ENCODE results near the gene CEP120. TPM values are rescaled to one million over a fixed set of nuclear protein-coding genes. Genes with fewer than 3 reads are reported as not detected.
A peak's percentile ranks its signal among the peaks of the same experiment; 100 is the strongest.
"Not testable (repeated sequence)": the region's sequence is repeated elsewhere in the genome, so short reads cannot be mapped to it uniquely, and the experiment has no call there.

The CEP120 gene
- 10 to 100 TPM; 18.0 to 20.6 (median 18.1) TPM for total RNA-seq

- ATAC-seq = peak; percentile 95 to 97
- no peaks in the 10 kb centered on the region for H3K27me3 Mint-ChIP-seq (ENCODE audit: low read depth)
These were observed at the start of gene CEP120 for GRCh38 chr5:123423278-123424149. TSS of gene CEP120 (minus strand) at chr5:123423403. CDS start at chr5:123422998, 405 bp downstream.

GRCh38 chr5:123472150-123472924, 49.1 kb upstream of the CEP120 start:
- no peaks in the 10 kb centered on the region for H3K36me3 Mint-ChIP-seq (ENCODE audit: insufficient read depth)
- ATAC-seq (no peak), DNase-seq (no peak)
- H3K9me3 Mint-ChIP-seq = peaks cover 7% of the 10 kb centered on the region
- H3K4me1 Mint-ChIP-seq (ENCODE audit: low read depth) = no peaks in the 10 kb centered on the region
- no peak overlapping the region for H3K4me3 Mint-ChIP-seq
- peaks cover 7% of the 10 kb centered on the region for H3K27me3 Mint-ChIP-seq (ENCODE audit: low read depth)

More at GRCh38 chr5:123423278-123424149, at the start of gene CEP120:
- peak; percentile 95 for DNase-seq
- peaks cover 8% of the 10 kb centered on the region for H3K36me3 Mint-ChIP-seq (ENCODE audit: insufficient read depth)
- peaks cover 3% of the 10 kb centered on the region for H3K9me3 Mint-ChIP-seq
- H3K4me1 Mint-ChIP-seq (ENCODE audit: low read depth) = peaks cover 32% of the 10 kb centered on the region
- no peak within 1 kb of the TSS for H3K4me3 Mint-ChIP-seq

- DNase-seq (no peak), ATAC-seq (no peak)
- no peaks in the 10 kb centered on the region for H3K4me1 Mint-ChIP-seq (ENCODE audit: low read depth)
- peaks cover 7% of the 10 kb centered on the region for H3K27me3 Mint-ChIP-seq (ENCODE audit: low read depth)
- peaks cover 11% of the 10 kb centered on the region for H3K9me3 Mint-ChIP-seq
- no peaks in the 10 kb centered on the region for H3K36me3 Mint-ChIP-seq (ENCODE audit: insufficient read depth)
- H3K4me3 Mint-ChIP-seq = no peak overlapping the region
These were observed 48.2 kb upstream of the CEP120 start for GRCh38 chr5:123471385-123471784.

GRCh38 chr5:123466839-123467238, 43.6 kb upstream of the CEP120 start:
- H3K9me3 Mint-ChIP-seq = peaks cover 11% of the 10 kb centered on the region
- ATAC-seq; H3K4me1 Mint-ChIP-seq (ENCODE audit: low read depth): not testable (repeated sequence)

GRCh38 chr5:123460296-123460729, 37.1 kb upstream of the CEP120 start:
- ATAC-seq = peak; percentile 93 to 96
- H3K4me3 Mint-ChIP-seq = no peak overlapping the region
- H3K4me1 Mint-ChIP-seq (ENCODE audit: low read depth) = peaks cover 10% of the 10 kb centered on the region

More at GRCh38 chr5:123466839-123467238, 43.6 kb upstream of the CEP120 start:
- H3K4me3 Mint-ChIP-seq; H3K27me3 Mint-ChIP-seq (ENCODE audit: low read depth); DNase-seq; H3K36me3 Mint-ChIP-seq (ENCODE audit: insufficient read depth): not testable (repeated sequence)

GRCh38 chr5:123458994-123459393, 35.8 kb upstream of the CEP120 start:
- H3K27me3 Mint-ChIP-seq (ENCODE audit: low read depth); H3K4me1 Mint-ChIP-seq (ENCODE audit: low read depth); ATAC-seq; H3K9me3 Mint-ChIP-seq; DNase-seq; H3K4me3 Mint-ChIP-seq; H3K36me3 Mint-ChIP-seq (ENCODE audit: insufficient read depth): not testable (repeated sequence)

More at GRCh38 chr5:123460296-123460729, 37.1 kb upstream of the CEP120 start:
- Mint-ChIP-seq H3K36me3 (ENCODE audit: insufficient read depth) (no peaks in the 10 kb centered on the region), H3K9me3 (no peaks in the 10 kb centered on the region), H3K27me3 (ENCODE audit: low read depth) (no peaks in the 10 kb centered on the region)
- no peak for DNase-seq

GRCh38 chr5:123456242-123456641, 33.0 kb upstream of the CEP120 start:
- DNase-seq (no peak), ATAC-seq (no peak)
- H3K4me3 Mint-ChIP-seq = no peak overlapping the region
- no peaks in the 10 kb centered on the region for H3K36me3 Mint-ChIP-seq (ENCODE audit: insufficient read depth)
- peaks cover 10% of the 10 kb centered on the region for H3K4me1 Mint-ChIP-seq (ENCODE audit: low read depth)
- H3K9me3 Mint-ChIP-seq = no peaks in the 10 kb centered on the region
- no peaks in the 10 kb centered on the region for H3K27me3 Mint-ChIP-seq (ENCODE audit: low read depth)

GRCh38 chr5:123455640-123456039, 32.4 kb upstream of the CEP120 start:
- H3K4me3 Mint-ChIP-seq = no peak overlapping the region
- H3K36me3 Mint-ChIP-seq (ENCODE audit: insufficient read depth) = no peaks in the 10 kb centered on the region
- peaks cover 7% of the 10 kb centered on the region for H3K4me1 Mint-ChIP-seq (ENCODE audit: low read depth)
- ATAC-seq = no peak
- H3K27me3 Mint-ChIP-seq (ENCODE audit: low read depth) = no peaks in the 10 kb centered on the region
- DNase-seq = no peak
- H3K9me3 Mint-ChIP-seq = no peaks in the 10 kb centered on the region

- ATAC-seq = no peak
These were observed 31.9 kb upstream of the CEP120 start for GRCh38 chr5:123455095-123455494.

GRCh38 chr5:123454259-123454911, 31.2 kb upstream of the CEP120 start:
- no peak overlapping the region for H3K4me3 Mint-ChIP-seq

More at GRCh38 chr5:123455095-123455494, 31.9 kb upstream of the CEP120 start:
- no peak for DNase-seq
- H3K4me3 Mint-ChIP-seq = no peak overlapping the region
- H3K36me3 Mint-ChIP-seq (ENCODE audit: insufficient read depth) = no peaks in the 10 kb centered on the region
- no peaks in the 10 kb centered on the region for H3K27me3 Mint-ChIP-seq (ENCODE audit: low read depth)
- H3K9me3 Mint-ChIP-seq = no peaks in the 10 kb centered on the region
- peaks cover 3% of the 10 kb centered on the region for H3K4me1 Mint-ChIP-seq (ENCODE audit: low read depth)

GRCh38 chr5:123452401-123452800, 29.2 kb upstream of the CEP120 start:
- H3K9me3 Mint-ChIP-seq = no peaks in the 10 kb centered on the region
- no peaks in the 10 kb centered on the region for H3K27me3 Mint-ChIP-seq (ENCODE audit: low read depth)
- no peak overlapping the region for H3K4me3 Mint-ChIP-seq
- ATAC-seq (no peak), DNase-seq (no peak)
- peaks cover 18% of the 10 kb centered on the region for H3K4me1 Mint-ChIP-seq (ENCODE audit: low read depth)
- H3K36me3 Mint-ChIP-seq (ENCODE audit: insufficient read depth) = no peaks in the 10 kb centered on the region

More at GRCh38 chr5:123454259-123454911, 31.2 kb upstream of the CEP120 start:
- peaks cover 2% of the 10 kb centered on the region for H3K4me1 Mint-ChIP-seq (ENCODE audit: low read depth)
- H3K36me3 Mint-ChIP-seq (ENCODE audit: insufficient read depth) = no peaks in the 10 kb centered on the region
- H3K9me3 Mint-ChIP-seq = no peaks in the 10 kb centered on the region
- no peak for ATAC-seq
- no peaks in the 10 kb centered on the region for H3K27me3 Mint-ChIP-seq (ENCODE audit: low read depth)
- no peak for DNase-seq

GRCh38 chr5:123451047-123451446, 27.8 kb upstream of the CEP120 start:
- no peaks in the 10 kb centered on the region for H3K9me3 Mint-ChIP-seq
- no peak for DNase-seq
- H3K4me3 Mint-ChIP-seq = no peak overlapping the region
- no peak for ATAC-seq
- H3K36me3 Mint-ChIP-seq (ENCODE audit: insufficient read depth) = peaks cover 1% of the 10 kb centered on the region
- peaks cover 20% of the 10 kb centered on the region for H3K4me1 Mint-ChIP-seq (ENCODE audit: low read depth)
- peaks cover 4% of the 10 kb centered on the region for H3K27me3 Mint-ChIP-seq (ENCODE audit: low read depth)

GRCh38 chr5:123450640-123451039, 27.4 kb upstream of the CEP120 start:
- DNase-seq (no peak), ATAC-seq (no peak)
- H3K4me1 Mint-ChIP-seq (ENCODE audit: low read depth) = peaks cover 22% of the 10 kb centered on the region
- H3K4me3 Mint-ChIP-seq = no peak overlapping the region
- H3K36me3 Mint-ChIP-seq (ENCODE audit: insufficient read depth) = peaks cover 1% of the 10 kb centered on the region
- H3K9me3 Mint-ChIP-seq = no peaks in the 10 kb centered on the region
- H3K27me3 Mint-ChIP-seq (ENCODE audit: low read depth) = peaks cover 7% of the 10 kb centered on the region

GRCh38 chr5:123450114-123450513, 26.9 kb upstream of the CEP120 start:
- H3K4me1 Mint-ChIP-seq (ENCODE audit: low read depth) = peaks cover 22% of the 10 kb centered on the region
- peaks cover 1% of the 10 kb centered on the region for H3K36me3 Mint-ChIP-seq (ENCODE audit: insufficient read depth)
- H3K9me3 Mint-ChIP-seq = no peaks in the 10 kb centered on the region
- peaks cover 7% of the 10 kb centered on the region for H3K27me3 Mint-ChIP-seq (ENCODE audit: low read depth)
- H3K4me3 Mint-ChIP-seq = no peak overlapping the region
- no peak for ATAC-seq
- no peak for DNase-seq

Data from activated T-cell treated with anti-CD3 and anti-CD28 coated beads, Interleukin-2, amount 50 U/mL, for 4 hours (primary cell).